Epithelial cell of esophagus (primary cell): Measurements from ENCODE around the gene RCOR1.

Source experiments
- DNase-seq: peaks from one replicate; pipeline ENCODE4 v3.0.0; 2010; ENCODE audit warnings: low read depth
- H3K4me3 ChIP-seq: 2 replicates; pipeline ENCODE4 v1.5.1; 2011; ENCODE audit warnings: mild to moderate bottlenecking, low read length, control low read depth
- CTCF ChIP-seq: IDR thresholded peaks from 2 replicates; pipeline ENCODE4 v1.5.1; 2011; ENCODE audit warnings: low read depth, mild to moderate bottlenecking, low read length, control low read depth, inconsistent platforms; ENCODE audit not compliant: insufficient read depth; ENCODE audit errors: missing control alignments

RCOR1 gene

DNA sequence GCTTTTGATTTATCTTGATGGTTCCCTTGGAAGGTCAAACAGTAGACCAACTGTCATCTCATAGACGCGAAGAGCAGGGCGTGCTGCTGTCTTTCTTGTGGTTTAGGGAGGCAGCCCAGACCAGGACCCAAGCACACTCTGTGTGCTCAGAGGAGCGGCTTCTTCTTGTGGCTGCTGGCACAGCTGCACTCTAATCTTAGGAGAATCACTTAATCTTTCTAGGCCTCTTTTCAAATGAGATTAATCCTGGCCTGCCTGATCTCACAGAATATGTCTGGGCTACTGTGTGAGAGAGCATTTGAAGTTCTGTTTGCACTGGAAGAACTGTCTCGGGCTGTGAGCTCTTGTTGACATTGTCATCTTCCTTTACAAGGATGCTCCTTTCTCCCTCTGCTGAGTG lies 124.8 kb downstream of the RCOR1 start:
- DNase-seq: no peak
- no peak for TF ChIP-seq CTCF
- H3K4me3 ChIP-seq: no peak overlapping the region

DNA sequence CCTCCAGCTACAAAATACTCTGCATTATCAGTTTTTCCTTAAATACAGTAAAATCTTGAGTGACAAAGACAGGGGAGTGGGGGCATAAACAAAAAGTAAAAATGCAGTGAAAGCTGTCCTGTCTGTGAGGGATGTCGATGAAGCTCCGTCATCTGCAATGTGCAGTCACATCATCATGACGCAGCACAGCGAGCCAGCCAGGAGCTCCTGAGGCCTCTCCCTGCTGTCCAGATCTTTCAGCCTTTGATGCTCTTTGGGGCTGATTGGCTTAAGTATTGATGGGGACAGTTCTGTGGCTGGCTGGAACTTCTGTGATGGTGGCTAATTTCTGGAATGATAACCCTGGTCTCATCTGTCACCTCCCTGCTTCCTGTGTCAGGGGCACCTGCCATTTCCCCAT lies 130.2 kb downstream of the RCOR1 start:
- TF ChIP-seq CTCF: no peak
- no peak for DNase-seq
- no peak overlapping the region for H3K4me3 ChIP-seq

- DNase-seq: no peak
- TF ChIP-seq CTCF: no peak
These were observed 131.2 kb downstream of the RCOR1 start for GRCh38 chr14:102723650-102724049.

DNA sequence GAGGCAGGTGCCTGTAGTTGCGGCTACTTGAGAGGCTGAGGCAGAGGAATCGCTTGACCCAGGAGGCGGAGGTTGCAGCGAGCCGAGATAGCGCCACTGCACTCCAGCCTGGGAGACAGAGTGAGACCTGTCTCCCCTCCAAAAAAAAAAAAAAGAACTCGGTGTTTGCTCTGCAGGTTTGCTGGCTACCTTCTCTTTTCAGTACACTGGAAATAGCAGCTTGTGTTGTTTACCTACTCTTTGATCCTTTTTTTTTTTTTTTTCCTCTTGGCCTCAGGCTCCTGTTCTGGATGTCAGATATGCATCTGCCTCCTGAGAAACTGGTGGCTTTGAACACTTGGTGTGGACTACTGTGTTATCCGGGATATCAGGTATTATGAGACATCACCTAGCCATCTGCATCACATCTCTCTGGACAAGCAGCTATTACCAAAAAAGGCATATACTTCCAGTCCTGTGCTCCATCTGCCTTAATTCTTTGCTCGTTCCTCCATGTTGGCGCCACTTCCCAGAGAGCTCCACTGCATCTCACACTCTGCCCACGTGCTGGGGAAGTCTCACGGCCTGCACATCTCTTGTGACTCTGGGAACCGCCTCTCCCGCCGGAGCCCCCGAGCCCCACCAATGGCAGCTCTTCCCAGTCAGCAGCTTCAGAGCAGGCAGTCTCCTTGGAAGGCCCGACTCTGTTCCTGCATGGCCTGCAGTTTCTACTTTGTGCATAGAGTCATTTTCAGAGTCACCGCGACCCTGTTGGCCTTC lies 133.9 kb downstream of the RCOR1 start:
- TF ChIP-seq CTCF: no peak
- DNase-seq: no peak

More at GRCh38 chr14:102723650-102724049, 131.2 kb downstream of the RCOR1 start:
- no peak overlapping the region for H3K4me3 ChIP-seq

GRCh38 chr14:102727336-102728095 lies 135.1 kb downstream of the RCOR1 start:
- no peak for DNase-seq
- no peak overlapping the region for H3K4me3 ChIP-seq
- TF ChIP-seq CTCF: no peak

More for the DNA sequence above, 133.9 kb downstream of the RCOR1 start:
- no peak overlapping the region for H3K4me3 ChIP-seq

- TF ChIP-seq CTCF: no peak
- H3K4me3 ChIP-seq: no peak overlapping the region
- no peak for DNase-seq
These were observed 136.1 kb downstream of the RCOR1 start for GRCh38 chr14:102728501-102728900.
